Astrocyte (in vitro differentiated cells and primary cell): ENCODE measurements around the gene ATXN1L. TPM values are rescaled to one million over a fixed set of nuclear protein-coding genes. Genes with fewer than 3 reads are reported as not detected.

Source experiments
- DNase-seq: peaks from one replicate; pipeline ENCODE4 v3.0.0-alpha.2; 2010; ENCODE audit warnings: low read depth
- FAIRE-seq: peaks from 2 replicates; lab custom pipeline; 2011; peaks lifted over from hg19 to GRCh38; lab: Jason Lieb, UNC
- H2AFZ ChIP-seq: 2 replicates; pipeline ENCODE4 v1.6.0; 2012; ENCODE audit warnings: low read depth, low read length, inconsistent platforms
- H3K27ac ChIP-seq: 2 replicates; pipeline ENCODE4 v1.5.1; 2011; ENCODE audit warnings: low read depth, low read length, inconsistent platforms
- H3K27me3 ChIP-seq: 2 replicates; pipeline ENCODE4 v1.6.0; 2011; ENCODE audit warnings: low read length, inconsistent platforms; ENCODE audit not compliant: insufficient read depth
- H3K36me3 ChIP-seq: 2 replicates; pipeline ENCODE4 v1.5.1; 2011; ENCODE audit warnings: low read length, inconsistent platforms; ENCODE audit not compliant: insufficient read depth
- H3K4me1 ChIP-seq: 2 replicates; pipeline ENCODE4 v1.5.1; 2011; ENCODE audit warnings: low read length, inconsistent platforms; ENCODE audit not compliant: insufficient read depth
- H3K4me2 ChIP-seq: 2 replicates; pipeline ENCODE4 v1.6.0; 2012; ENCODE audit warnings: low read length, inconsistent platforms
- H3K4me3 ChIP-seq: 2 replicates; pipeline ENCODE4 v1.5.1; 2011; ENCODE audit warnings: low read depth, mild to moderate bottlenecking, low read length, inconsistent platforms; ENCODE audit not compliant: insufficient read depth
- H3K79me2 ChIP-seq: 2 replicates; pipeline ENCODE4 v1.6.0; 2012; ENCODE audit warnings: mild to moderate bottlenecking, low read length, inconsistent platforms; ENCODE audit not compliant: insufficient read depth
- H3K9ac ChIP-seq: 2 replicates; pipeline ENCODE4 v1.6.0; 2012; ENCODE audit warnings: mild to moderate bottlenecking, low read length, inconsistent platforms
- H3K9me3 ChIP-seq: 2 replicates; pipeline ENCODE4 v1.5.1; 2012; ENCODE audit warnings: low read depth, mild to moderate bottlenecking, low read length, inconsistent platforms; ENCODE audit not compliant: insufficient read depth
- H4K20me1 ChIP-seq: 2 replicates; pipeline ENCODE4 v1.6.0; 2012; ENCODE audit warnings: low read length, inconsistent platforms; ENCODE audit not compliant: insufficient read depth
- H3K27ac Mint-ChIP-seq: one replicate; pipeline ENCODE4 v1.8.0; 2021; ENCODE audit warnings: mild to moderate bottlenecking, mixed read lengths; ENCODE audit not compliant: unreplicated experiment
- H3K27me3 Mint-ChIP-seq: one replicate; pipeline ENCODE4 v1.8.0; 2021; ENCODE audit warnings: low read depth, mixed read lengths; ENCODE audit not compliant: unreplicated experiment
- H3K36me3 Mint-ChIP-seq: one replicate; pipeline ENCODE4 v1.8.0; 2021; ENCODE audit warnings: low read depth, mixed read lengths; ENCODE audit not compliant: unreplicated experiment
- H3K4me1 Mint-ChIP-seq: one replicate; pipeline ENCODE4 v1.8.0; 2021; ENCODE audit warnings: low read depth, mixed read lengths; ENCODE audit not compliant: unreplicated experiment
- H3K4me3 Mint-ChIP-seq: one replicate; pipeline ENCODE4 v1.8.0; 2021; ENCODE audit warnings: mild to moderate bottlenecking, moderate library complexity, mixed read lengths; ENCODE audit not compliant: unreplicated experiment
- H3K9me3 Mint-ChIP-seq: one replicate; pipeline ENCODE4 v1.8.0; 2021; ENCODE audit warnings: mild to moderate bottlenecking, mixed read lengths; ENCODE audit not compliant: unreplicated experiment
- CTCF ChIP-seq: IDR thresholded peaks from 2 replicates; pipeline ENCODE4 v1.5.1; 2011; ENCODE audit warnings: low read depth, mild to moderate bottlenecking, inconsistent platforms, low read length, moderate library complexity; ENCODE audit not compliant: insufficient read depth
- EZH2 ChIP-seq: IDR thresholded peaks from 2 replicates; pipeline ENCODE4 v1.6.1; 2012; ENCODE audit warnings: mild to moderate bottlenecking, low read length, inconsistent platforms; ENCODE audit not compliant: insufficient read depth
- total RNA-seq: library from RNA; stranded (reverse); gene quantifications from 2 replicates; pipeline ENCODE4 v1.2.1, GENCODE V29; 2021

Gene ATXN1L
- total RNA-seq, 1 donor from 2014 or later = 32.7 TPM

GRCh38 chr16:71834291-71834690 lies 11.5 kb upstream of the ATXN1L start:
- Histone ChIP-seq H3K79me2 (no peaks in the 10 kb centered on the region), H3K9me3 (no peaks in the 10 kb centered on the region), H3K27me3 (no peaks in the 10 kb centered on the region), H3K4me1 (no peaks in the 10 kb centered on the region), H3K4me3 (no peak overlapping the region), H3K36me3 (no peaks in the 10 kb centered on the region), H3K4me2 (no peak overlapping the region), H4K20me1 (no peaks in the 10 kb centered on the region), H3K27ac (no peak overlapping the region), H3K9ac (no peak overlapping the region), H2AFZ (no peak overlapping the region)
- no peak for DNase-seq
- Mint-ChIP-seq H3K27ac (no peak overlapping the region), H3K9me3 (no peaks in the 10 kb centered on the region), H3K27me3 (no peaks in the 10 kb centered on the region), H3K36me3 (no peaks in the 10 kb centered on the region), H3K4me3 (no peak overlapping the region), H3K4me1 (no peaks in the 10 kb centered on the region)
- no peak for FAIRE-seq
- TF ChIP-seq CTCF (no peak), EZH2 (no peak)

- Histone ChIP-seq H3K9ac (no peak overlapping the region), H3K27ac (no peak overlapping the region), H3K4me2 (no peak overlapping the region), H3K27me3 (no peaks in the 10 kb centered on the region), H3K36me3 (no peaks in the 10 kb centered on the region), H3K9me3 (no peaks in the 10 kb centered on the region), H3K79me2 (no peaks in the 10 kb centered on the region), H2AFZ (no peak overlapping the region), H3K4me3 (no peak overlapping the region), H4K20me1 (no peaks in the 10 kb centered on the region), H3K4me1 (no peaks in the 10 kb centered on the region)
- H3K36me3 Mint-ChIP-seq = no peaks in the 10 kb centered on the region
- no peak for TF ChIP-seq EZH2
- DNase-seq (no peak), FAIRE-seq (no peak)
- H3K4me1 Mint-ChIP-seq = no peaks in the 10 kb centered on the region
- no peak overlapping the region for H3K4me3 Mint-ChIP-seq
- no peaks in the 10 kb centered on the region for H3K27me3 Mint-ChIP-seq
- no peak overlapping the region for H3K27ac Mint-ChIP-seq
- no peaks in the 10 kb centered on the region for H3K9me3 Mint-ChIP-seq
These were observed 8.6 kb upstream of the ATXN1L start for GRCh38 chr16:71837150-71837549.

GRCh38 chr16:71840052-71840451 lies 5.7 kb upstream of the ATXN1L start:
- H3K4me1 ChIP-seq = no peaks in the 10 kb centered on the region
- Mint-ChIP-seq H3K27ac (no peak overlapping the region), H3K27me3 (no peaks in the 10 kb centered on the region), H3K9me3 (no peaks in the 10 kb centered on the region), H3K4me1 (no peaks in the 10 kb centered on the region), H3K4me3 (no peak overlapping the region), H3K36me3 (no peaks in the 10 kb centered on the region)
- H3K4me2 ChIP-seq = no peak overlapping the region
- no peak overlapping the region for H3K27ac ChIP-seq
- H3K9ac ChIP-seq = no peak overlapping the region
- TF ChIP-seq CTCF (no peak), EZH2 (no peak)
- H2AFZ ChIP-seq = no peak overlapping the region
- H3K9me3 ChIP-seq = no peaks in the 10 kb centered on the region
- no peak overlapping the region for H3K4me3 ChIP-seq
- H3K36me3 ChIP-seq = no peaks in the 10 kb centered on the region
- FAIRE-seq (no peak), DNase-seq (no peak)
- H3K27me3 ChIP-seq = no peaks in the 10 kb centered on the region
- no peaks in the 10 kb centered on the region for H4K20me1 ChIP-seq
- no peaks in the 10 kb centered on the region for H3K79me2 ChIP-seq
